Lower lobe of right lung (tissue), 2 donors: ENCODE data around the gene RASA1. TPM values are rescaled to one million over a fixed set of nuclear protein-coding genes. Genes with fewer than 3 reads are reported as not detected.

ENCODE experiments used
- ATAC-seq, 2 donors: fragments of 200-7000 bp; cut with Tn5 transposase; one replicate each; pipeline ENCODE4 v1.9.1; 2020 to 2022; ENCODE audit warnings: mild to moderate bottlenecking in 2 of 2, moderate library complexity in 2 of 2
- DNase-seq: peaks from one replicate; pipeline ENCODE4 v3.0.0-alpha.2; 2020
- H3K27ac ChIP-seq: fragments of 200-600 bp; one replicate; pipeline ENCODE4 v1.8.0; 2022
- H3K27me3 ChIP-seq: fragments of 200-600 bp; one replicate; pipeline ENCODE4 v1.8.0; 2022; ENCODE audit warnings: low read depth
- H3K36me3 ChIP-seq: fragments of 200-600 bp; one replicate; pipeline ENCODE4 v1.8.0; 2022; ENCODE audit warnings: mild to moderate bottlenecking
- H3K4me1 ChIP-seq: fragments of 200-600 bp; one replicate; pipeline ENCODE4 v1.8.0; 2022
- H3K4me3 ChIP-seq: fragments of 200-600 bp; one replicate; pipeline ENCODE4 v1.8.0; 2022; ENCODE audit warnings: mild to moderate bottlenecking
- H3K9me3 ChIP-seq: fragments of 200-600 bp; one replicate; pipeline ENCODE4 v1.8.0; 2022
- intact Hi-C: fragments of 100-400 bp; cut with DNase I; formaldehyde crosslinking; loops from one replicate; pipeline ENCODE4 v1.11.0; 2022
- total RNA-seq: library from RNA; stranded (reverse); fragmentation: NEBNext Ultra II Directional; extraction: Animal tissue kit (Norgen Biotek cat#: 25700); gene quantifications from one replicate; pipeline ENCODE4 v1.2.1, GENCODE V29; 2021
- TF ChIP-seq, protein P1 (sequence below): fragments of 200-600 bp; IDR thresholded peaks from one replicate; pipeline ENCODE4 v1.8.0; 2022; ENCODE audit warnings: antibody characterized with exemption, mild to moderate bottlenecking
- donor health status: DM: no; HTN: yes; CAD: no; lungs with severe emphysema.

Gene RASA1
- total RNA-seq, 1 donor from 2014 or later = 32.6 TPM

DNA sequence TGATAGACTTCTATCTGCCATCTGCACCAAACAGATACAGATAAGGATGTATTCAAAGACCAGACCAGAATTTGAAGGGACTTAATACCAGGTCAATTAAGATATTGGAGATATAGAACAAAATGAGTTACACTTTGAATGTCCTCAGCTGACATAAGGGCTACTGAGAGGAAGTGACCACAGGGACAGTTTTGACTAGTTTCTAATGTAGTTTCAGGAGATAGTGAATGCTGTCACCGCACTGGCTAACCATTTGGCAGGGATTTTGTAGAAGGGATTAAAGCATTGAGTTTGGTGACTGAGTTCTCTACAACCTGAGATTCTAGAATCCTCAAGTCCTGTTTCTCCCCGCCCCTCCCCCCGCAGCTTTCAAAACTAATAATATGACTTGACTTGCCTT is 122.4 kb downstream of the RASA1 start:
- Histone ChIP-seq H3K4me1 (peaks cover 6% of the 10 kb centered on the region), H3K9me3 (no peaks in the 10 kb centered on the region), H3K4me3 (no peak overlapping the region), H3K36me3 (peaks cover 98% of the 10 kb centered on the region), H3K27me3 (no peaks in the 10 kb centered on the region), H3K27ac (no peak overlapping the region)
- no peak for ATAC-seq
- TF ChIP-seq, protein P1, sequence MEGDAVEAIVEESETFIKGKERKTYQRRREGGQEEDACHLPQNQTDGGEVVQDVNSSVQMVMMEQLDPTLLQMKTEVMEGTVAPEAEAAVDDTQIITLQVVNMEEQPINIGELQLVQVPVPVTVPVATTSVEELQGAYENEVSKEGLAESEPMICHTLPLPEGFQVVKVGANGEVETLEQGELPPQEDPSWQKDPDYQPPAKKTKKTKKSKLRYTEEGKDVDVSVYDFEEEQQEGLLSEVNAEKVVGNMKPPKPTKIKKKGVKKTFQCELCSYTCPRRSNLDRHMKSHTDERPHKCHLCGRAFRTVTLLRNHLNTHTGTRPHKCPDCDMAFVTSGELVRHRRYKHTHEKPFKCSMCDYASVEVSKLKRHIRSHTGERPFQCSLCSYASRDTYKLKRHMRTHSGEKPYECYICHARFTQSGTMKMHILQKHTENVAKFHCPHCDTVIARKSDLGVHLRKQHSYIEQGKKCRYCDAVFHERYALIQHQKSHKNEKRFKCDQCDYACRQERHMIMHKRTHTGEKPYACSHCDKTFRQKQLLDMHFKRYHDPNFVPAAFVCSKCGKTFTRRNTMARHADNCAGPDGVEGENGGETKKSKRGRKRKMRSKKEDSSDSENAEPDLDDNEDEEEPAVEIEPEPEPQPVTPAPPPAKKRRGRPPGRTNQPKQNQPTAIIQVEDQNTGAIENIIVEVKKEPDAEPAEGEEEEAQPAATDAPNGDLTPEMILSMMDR = no peak
- DNase-seq = no peak
- intact Hi-C loops = loop anchor here (10.0 kb wide), 1 partner anchor 125 kb away; the partner anchor contains the start of gene RASA1

DNA sequence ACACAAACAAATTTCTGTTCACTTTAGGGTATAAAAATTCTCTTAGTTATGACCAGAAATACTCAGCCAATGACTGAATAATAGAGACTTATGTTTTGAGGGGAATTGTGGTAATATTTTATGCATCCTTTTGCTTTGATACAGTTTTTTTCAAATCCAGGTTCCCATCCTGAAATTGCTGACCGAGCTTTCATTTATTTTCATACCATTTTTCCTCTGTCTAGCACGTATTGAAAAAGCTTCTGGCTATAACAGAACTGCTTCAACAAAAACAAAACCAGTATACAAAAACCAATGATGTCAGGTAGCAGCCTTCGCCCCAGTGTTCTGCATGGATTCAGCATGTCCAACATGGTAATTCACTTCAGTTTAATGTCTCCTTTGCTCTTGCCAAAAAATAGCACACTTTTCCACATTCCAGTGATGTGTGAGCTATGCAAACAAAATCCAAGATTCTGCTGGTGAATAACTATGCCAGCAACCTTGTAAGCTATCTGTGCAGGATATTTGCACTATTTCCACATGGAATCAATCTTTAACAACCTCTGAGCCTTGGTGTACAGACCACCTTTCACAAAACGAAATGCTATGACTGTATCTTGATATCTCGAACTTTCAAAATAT is 123.0 kb downstream of the RASA1 start:
- Histone ChIP-seq H3K27me3 (no peaks in the 10 kb centered on the region), H3K27ac (no peak overlapping the region), H3K36me3 (peaks cover 100% of the 10 kb centered on the region), H3K9me3 (no peaks in the 10 kb centered on the region), H3K4me1 (peaks cover 6% of the 10 kb centered on the region), H3K4me3 (no peak overlapping the region)
- DNase-seq (no peak), ATAC-seq (no peak)
- intact Hi-C loops = loop anchor here (10.0 kb wide), 1 partner anchor 126 kb away; the partner anchor contains the start of gene RASA1
- TF ChIP-seq, protein P1 = no peak

DNA sequence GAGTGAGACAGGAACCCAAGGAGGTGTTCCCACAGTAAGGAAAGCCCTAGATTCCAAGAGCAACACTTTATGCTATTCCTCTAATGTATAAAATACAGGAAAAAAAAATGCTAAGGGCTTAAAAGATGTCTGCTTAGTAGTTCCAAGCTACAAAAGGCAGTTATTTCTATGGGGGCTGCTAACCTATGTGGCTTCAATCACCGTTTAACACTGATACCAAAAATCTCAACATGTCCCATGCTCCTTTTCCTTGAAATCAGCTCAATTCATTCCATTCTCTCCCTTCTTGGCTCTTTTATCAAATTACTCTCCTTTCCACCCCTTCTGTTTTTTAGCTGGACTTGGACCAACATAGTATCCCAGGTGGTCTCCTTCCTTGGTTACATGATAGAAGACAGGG is 124.5 kb downstream of the RASA1 start:
- Histone ChIP-seq H3K36me3 (peaks cover 100% of the 10 kb centered on the region), H3K27ac (no peak overlapping the region), H3K27me3 (no peaks in the 10 kb centered on the region), H3K9me3 (no peaks in the 10 kb centered on the region), H3K4me3 (no peak overlapping the region), H3K4me1 (peaks cover 6% of the 10 kb centered on the region)
- ATAC-seq = no peak
- no peak for DNase-seq
- TF ChIP-seq, protein P1 = no peak
- intact Hi-C loops = loop anchor here (10.0 kb wide), 1 partner anchor 127 kb away; the partner anchor contains the start of gene RASA1

DNA sequence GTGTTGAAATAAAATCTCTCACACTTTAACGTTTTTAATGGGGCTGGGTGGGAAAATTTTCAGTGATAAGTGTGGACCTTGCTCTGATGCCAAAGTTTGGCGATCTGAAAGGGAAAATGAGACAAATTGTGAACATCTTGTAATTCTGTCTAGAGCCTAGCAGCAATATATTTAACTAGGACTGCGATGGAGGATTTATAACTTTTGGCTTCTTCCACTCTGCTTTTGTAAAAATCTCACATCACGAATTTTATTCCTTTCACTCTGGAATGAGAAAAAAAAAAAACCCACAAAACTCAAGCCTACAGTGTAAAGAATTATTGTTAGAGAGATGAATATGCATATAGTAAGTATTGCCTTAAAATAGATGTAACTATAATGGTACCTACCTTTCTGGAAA is 125.1 kb downstream of the RASA1 start:
- Histone ChIP-seq H3K9me3 (no peaks in the 10 kb centered on the region), H3K27ac (no peak overlapping the region), H3K4me1 (peaks cover 6% of the 10 kb centered on the region), H3K4me3 (no peak overlapping the region), H3K36me3 (peaks cover 100% of the 10 kb centered on the region), H3K27me3 (no peaks in the 10 kb centered on the region)
- TF ChIP-seq, protein P1 = no peak
- DNase-seq (no peak), ATAC-seq (no peak)
- intact Hi-C loops = loop anchor here (10.0 kb wide), 1 partner anchor 128 kb away; the partner anchor contains the start of gene RASA1

DNA sequence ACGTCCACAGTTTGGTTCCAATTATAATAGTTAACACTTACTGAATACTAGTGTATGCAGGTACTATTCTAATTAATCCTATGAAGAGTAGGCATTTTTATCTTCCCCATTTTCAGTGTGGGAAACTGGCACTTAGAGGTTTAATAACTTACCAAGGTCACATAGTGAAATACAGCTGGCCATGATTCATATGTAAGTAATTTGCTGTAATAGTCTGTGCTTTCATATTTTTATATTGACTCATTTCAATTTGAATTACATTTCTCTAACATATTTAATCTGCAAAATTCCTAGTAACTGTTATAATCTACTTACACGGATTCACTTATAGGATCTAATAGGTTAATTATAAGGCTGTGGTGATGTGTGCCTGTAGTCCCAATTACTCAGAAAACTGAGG is 125.6 kb downstream of the RASA1 start:
- TF ChIP-seq, protein P1 = no peak
- intact Hi-C loops = loop anchor here (10.0 kb wide), 1 partner anchor 129 kb away; the partner anchor contains the start of gene RASA1
- H3K36me3 ChIP-seq = peaks cover 100% of the 10 kb centered on the region
- no peak overlapping the region for H3K4me3 ChIP-seq
- H3K27me3 ChIP-seq = no peaks in the 10 kb centered on the region
- no peak overlapping the region for H3K27ac ChIP-seq
- no peaks in the 10 kb centered on the region for H3K9me3 ChIP-seq
- DNase-seq = no peak
- H3K4me1 ChIP-seq = peaks cover 6% of the 10 kb centered on the region
- ATAC-seq = no peak
